GM19025 (cell line): ENCODE measurements around the gene CNPPD1.

Source experiments
- ATAC-seq: cut with Tn5 transposase; IDR thresholded peaks from one replicate; pipeline ENCODE4 v1.9.1; 2021; ENCODE audit warnings: mild to moderate bottlenecking, low read depth, moderate library complexity; ENCODE audit not compliant: unreplicated experiment

CNPPD1 gene

GRCh38 chr2:219163156-219163555 lies 13.6 kb downstream of the CNPPD1 start:
- no peak for ATAC-seq

- ATAC-seq, result no peak
Measured at GRCh38 chr2:219161097-219161496, 15.6 kb downstream of the CNPPD1 start.

- ATAC-seq, result peak; percentile 86
Measured at GRCh38 chr2:219160186-219161017, 16.3 kb downstream of the CNPPD1 start, which contains the start of gene NHEJ1. Gene NHEJ1, minus strand, starts transcription at chr2:219160815. Its CDS starts 2,453 bp downstream, at chr2:219158362.

- ATAC-seq, result no peak
Measured at GRCh38 chr2:219159771-219160185, 16.9 kb downstream of the CNPPD1 start.

GRCh38 chr2:219158586-219158985 lies 18.1 kb downstream of the CNPPD1 start:
- no peak for ATAC-seq

- ATAC-seq, result no peak
Measured at GRCh38 chr2:219158025-219158424, 18.7 kb downstream of the CNPPD1 start.

- ATAC-seq, result no peak
Measured at GRCh38 chr2:219157396-219157795, 19.3 kb downstream of the CNPPD1 start.

- no peak for ATAC-seq
Measured at GRCh38 chr2:219155054-219155644, 21.6 kb downstream of the CNPPD1 start.

GRCh38 chr2:219149667-219150066 lies 27.1 kb downstream of the CNPPD1 start:
- no peak for ATAC-seq

GRCh38 chr2:219142329-219142728 lies 34.4 kb downstream of the CNPPD1 start:
- no peak for ATAC-seq

GRCh38 chr2:219140722-219141121 lies 36.0 kb downstream of the CNPPD1 start:
- no peak for ATAC-seq

GRCh38 chr2:219133976-219134375 lies 42.7 kb downstream of the CNPPD1 start:
- ATAC-seq, result no peak

- no peak for ATAC-seq
Measured at GRCh38 chr2:219131744-219132143, 45.0 kb downstream of the CNPPD1 start.

- no peak for ATAC-seq
Measured at GRCh38 chr2:219131327-219131726, 45.4 kb downstream of the CNPPD1 start.

GRCh38 chr2:219129589-219129988 lies 47.1 kb downstream of the CNPPD1 start:
- no peak for ATAC-seq

- ATAC-seq, result no peak
Measured at GRCh38 chr2:219128396-219128795, 48.3 kb downstream of the CNPPD1 start.

- ATAC-seq, result no peak
Measured at GRCh38 chr2:219127037-219127635, 49.6 kb downstream of the CNPPD1 start.

GRCh38 chr2:219126555-219126954 lies 50.2 kb downstream of the CNPPD1 start:
- no peak for ATAC-seq

- no peak for ATAC-seq
Measured at GRCh38 chr2:219125886-219126270, 50.8 kb downstream of the CNPPD1 start.

- ATAC-seq, result no peak
Measured at GRCh38 chr2:219125225-219125885, 51.4 kb downstream of the CNPPD1 start.
